K562 (cell line): ENCODE results near the gene BCL3. TPM values are rescaled to one million over a fixed set of nuclear protein-coding genes. Genes with fewer than 3 reads are reported as not detected.

ENCODE experiments used
- ATAC-seq: fragments of 200-7000 bp; cut with Tn5 transposase; 3 replicates; pipeline ENCODE4 v1.9.1; 2020; ENCODE audit warnings: moderate library complexity
- BruUV-seq: library from RNA; stranded (reverse); fragments of 400-500 nt; replicated peaks from 2 replicates; lab custom pipeline; 2021; lab: Mats Ljungman, UMichigan
- CTCF ChIA-PET: fragments of 300-600 bp; formaldehyde crosslinking; extraction: SDS; loops from one replicate; lab custom pipeline; 2021; ENCODE audit warnings: low intra/inter-chr PET ratio; lab: Yijun Ruan, JAX
- POLR2A ChIA-PET: fragments of 300-600, 350-650 bp; sonication (Branson Sonifier 250); formaldehyde crosslinking; extraction: SDS; loops from one replicate; lab custom pipeline; 2021; ENCODE audit warnings: antibody characterized with exemption, inconsistent platforms; lab: Yijun Ruan, JAX
- DNase-seq, 4 experiments: peaks; one replicate each; pipeline versions ENCODE4 v3.0.0 to v3.0.0-alpha.2; 2011 to 2018; ENCODE audit warnings: low spot score in 3 of 4, mixed read lengths in 3 of 4; ENCODE audit errors: extremely low read depth in 1 of 4
- FAIRE-seq: peaks from 2 replicates; lab custom pipeline; 2011; peaks lifted over from hg19 to GRCh38; lab: Jason Lieb, UNC
- H2AFZ ChIP-seq: 2 replicates; pipeline ENCODE4 v1.6.0; 2011; ENCODE audit warnings: low read depth, low read length, control low read depth, inconsistent platforms
- H3K27ac ChIP-seq: fragments of 200-600 bp; 3 replicates; pipeline ENCODE4 v1.8.0; 2011; ENCODE audit warnings: low read depth, mild to moderate bottlenecking, control low read depth, inconsistent platforms, low read length, moderate library complexity, mixed read lengths; ENCODE audit errors: extremely low read depth
- H3K27me3 ChIP-seq, 2 experiments: fragments of 300-600 bp in 1 of 2; 2 replicates in 1 of 2; 3 replicates in 1 of 2; pipeline versions ENCODE4 v1.6.0 to v1.8.0; 2011; ENCODE audit warnings: inconsistent platforms in 2 of 2, low read length in 2 of 2, mild to moderate bottlenecking in 1 of 2, mixed read lengths in 1 of 2, moderate library complexity in 1 of 2; ENCODE audit not compliant: control insufficient read depth in 2 of 2, insufficient read depth in 2 of 2
- H3K36me3 ChIP-seq: fragments of 300-600 bp; 3 replicates; pipeline ENCODE4 v1.8.0; 2011; ENCODE audit warnings: mild to moderate bottlenecking, low read length, inconsistent platforms; ENCODE audit not compliant: control insufficient read depth, insufficient read depth
- H3K4me1 ChIP-seq, 2 experiments: fragments of 200-600 bp in 1 of 2; replicated peaks in 1 of 2; 2 replicates in 1 of 2; 3 replicates in 1 of 2; pipeline versions ENCODE4 v1.5.1 to v1.8.0; 2011; ENCODE audit warnings: inconsistent platforms in 2 of 2, low read length in 2 of 2, mild to moderate bottlenecking in 1 of 2, mixed read lengths in 1 of 2, moderate library complexity in 1 of 2; ENCODE audit not compliant: control insufficient read depth in 2 of 2, insufficient read depth in 2 of 2
- H3K4me2 ChIP-seq: 2 replicates; pipeline ENCODE4 v1.6.1; 2011; ENCODE audit warnings: low read length, control low read depth, inconsistent platforms, mixed read lengths; ENCODE audit not compliant: insufficient read depth
- H3K4me3 ChIP-seq: fragments of 200-600 bp; sonication (generic), shearing (Covaris generic); 2 replicates; pipeline ENCODE4 v1.5.1; 2016; ENCODE audit warnings: control low read depth, inconsistent platforms
- H3K79me2 ChIP-seq: fragments of 200-600 bp; 3 replicates; pipeline ENCODE4 v1.8.0; 2011; ENCODE audit warnings: low read length, inconsistent platforms; ENCODE audit not compliant: control insufficient read depth, insufficient read depth
- H3K9ac ChIP-seq, 2 experiments: 2 replicates each; pipeline versions ENCODE4 v1.6.0 to v1.6.1; 2011; ENCODE audit warnings: low read depth in 2 of 2, low read length in 2 of 2, control low read depth in 1 of 2, inconsistent platforms in 1 of 2, mild to moderate bottlenecking in 1 of 2, mixed read lengths in 1 of 2; ENCODE audit not compliant: insufficient read depth in 1 of 2
- H3K9me1 ChIP-seq: one replicate; pipeline ENCODE4 v1.6.0; 2011; ENCODE audit warnings: inconsistent platforms, mild to moderate bottlenecking, low read length, moderate library complexity; ENCODE audit not compliant: control insufficient read depth, insufficient read depth
- H3K9me3 ChIP-seq: replicated peaks from 2 replicates; pipeline ENCODE4 v1.5.1; 2011; ENCODE audit warnings: low read depth, low read length, inconsistent platforms; ENCODE audit not compliant: control insufficient read depth, insufficient read depth
- H4K20me1 ChIP-seq: replicated peaks from 2 replicates; pipeline ENCODE4 v1.6.1; 2011; ENCODE audit warnings: low read length, inconsistent platforms, mixed read lengths; ENCODE audit not compliant: control insufficient read depth, insufficient read depth
- ARID2 ChIP-seq: fragments of 450-650 bp; IDR thresholded peaks from 2 replicates; pipeline ENCODE4 v1.6.1; 2017; ENCODE audit warnings: antibody characterized with exemption, mild to moderate bottlenecking
- HMG20B ChIP-seq: fragments of 250-450 bp; sonication (Bioruptor Pico); IDR thresholded peaks from 2 replicates; pipeline ENCODE4 v1.5.0; 2021; ENCODE audit warnings: mild to moderate bottlenecking
- JUN ChIP-seq, 2 experiments: sonication (generic) in 1 of 2; formaldehyde crosslinking in 1 of 2; IDR thresholded peaks; 2 replicates each; pipeline versions ENCODE4 v1.6.1 to v1.8.0; 2012 to 2022; ENCODE audit warnings: borderline replicate concordance in 2 of 2, mild to moderate bottlenecking in 2 of 2, improper control_type of control experiment in 1 of 2, low read depth in 1 of 2, low read length in 1 of 2, missing genetic modification reagents in 1 of 2
- PKNOX1 ChIP-seq: fragments of 450-650 bp; IDR thresholded peaks from 2 replicates; pipeline ENCODE4 v1.6.1; 2016
- ZNF121 ChIP-seq: sonication (generic); formaldehyde crosslinking; conservative IDR thresholded peaks from 2 replicates; pipeline ENCODE4 v1.8.0; 2022; ENCODE audit warnings: missing genetic modification reagents
- ZNF277 ChIP-seq: fragments of 250-450 bp; sonication (Bioruptor Pico); IDR thresholded peaks from 2 replicates; pipeline ENCODE4 v1.8.0; 2022; ENCODE audit warnings: inconsistent platforms, mild to moderate bottlenecking, moderate library complexity, borderline replicate concordance
- WGBS: fragments of 100-300 bp; shearing (Covaris generic); methylation state at CpG from one replicate; pipeline ENCODE4 v1.1.6; 2016; ENCODE audit warnings: low coverage, mixed read lengths; ENCODE audit not compliant: insufficient coverage; ENCODE audit errors: missing lambda C conversion rate; 5-methylcytosine and 5-hydroxymethylcytosine counted together
- in situ Hi-C: fragments of 300-500 bp; cut with MboI; formaldehyde crosslinking; loops from 4 replicates; pipeline ENCODE4 v1.15.0; 2018; ENCODE audit warnings: inconsistent platforms, mixed read lengths
- intact Hi-C: fragments of 100-400 bp; cut with micrococcal nuclease; formaldehyde crosslinking; loops from 2 replicates; pipeline ENCODE4 v1.14.2; 2022
- polyA plus RNA-seq, 8 experiments: library from polyadenylated mRNA; depleted of rRNA in 4 of 8; stranded (reverse) in 5 of 8; unstranded in 3 of 8; fragments of >200 nt; fragmentation: Nextera tagmentation in 2 of 8; fragmentation: Illumina TruSeq in 1 of 8; extraction: Ambion mirVana in 2 of 8; extraction: Trizol in 1 of 8; gene quantifications; 2 replicates each; pipeline versions ENCODE4 v1.2.1 to v1.2.3, GENCODE V29; 2011 to 2014; ENCODE audit warnings: inconsistent platforms in 1 of 8, missing spikeins in 1 of 8
- total RNA-seq, 7 experiments: library from RNA; depleted of rRNA in 6 of 7; stranded (reverse); fragments of >200 nt in 6 of 7; fragmentation: Illumina TruSeq in 2 of 7; extraction: Trizol in 2 of 7; gene quantifications; 2 replicates each; pipeline versions ENCODE4 v1.2.1 to v1.2.3, GENCODE V29; 2011 to 2021; ENCODE audit warnings: low replicate concordance in 1 of 7

Gene BCL3
- total and polyA plus RNA-seq, 9 of the 15 experiments (the other 6 are each of a cell fraction or from before 2014, with no cell fraction given), result 0.03 to 2.4 (median 0.50) TPM; not detected in 1

GRCh38 chr19:44717603-44718002, 30.9 kb upstream of the BCL3 start:
- no peaks in the 10 kb centered on the region for H4K20me1 ChIP-seq
- no peak overlapping the region for H3K27ac ChIP-seq
- FAIRE-seq, result no peak
- H3K9me1 ChIP-seq, result no peaks in the 10 kb centered on the region
- no peaks in the 10 kb centered on the region for H3K79me2 ChIP-seq
- DNase-seq, result no peak
- H3K36me3 ChIP-seq, result no peaks in the 10 kb centered on the region
- ChIA-PET POLR2A (interaction anchor here (1.2 kb wide), 1 partner anchor 22 kb away, joined by 3 read pairs; no protein-coding TSS in a partner anchor), CTCF (interaction anchor here (0.7 kb wide), 1 partner anchor 132 kb away, joined by 4 read pairs; no protein-coding TSS in a partner anchor)
- ATAC-seq, result no peak
- in situ Hi-C loops (no loop called here), intact Hi-C loops (no loop called here)
- TF ChIP-seq ZNF121 (CRISPR knock-in tag) (peak; percentile 94), HMG20B (no peak), PKNOX1 (no peak), ARID2 (no peak), JUN (IDR thresholded peaks at IDR 0.05; ENCODE audit: borderline replicate concordance, low read depth, low read length) (no peak), JUN (CRISPR knock-in tag; IDR thresholded peaks at IDR 0.05; ENCODE audit: borderline replicate concordance) (no peak), ZNF277 (CRISPR knock-in tag) (no peak)
- H3K4me2 ChIP-seq, result no peak overlapping the region
- H3K9ac ChIP-seq, result no peak overlapping the region
- no TSS peak for BruUV-seq
- H3K4me1 ChIP-seq, result peaks cover 7 to 21% of the 10 kb centered on the region in 2 experiments
- H3K4me3 ChIP-seq, result no peak overlapping the region
- H3K27me3 ChIP-seq, result no peaks in the 10 kb centered on the region
- H2AFZ ChIP-seq, result no peak overlapping the region
- H3K9me3 ChIP-seq, result peaks cover 10% of the 10 kb centered on the region
- WGBS, result 74% methylated on average over 6 of the region's 6 CpGs
